ENCODE measurements around the gene GARS1.

Gene GARS1

DNA sequence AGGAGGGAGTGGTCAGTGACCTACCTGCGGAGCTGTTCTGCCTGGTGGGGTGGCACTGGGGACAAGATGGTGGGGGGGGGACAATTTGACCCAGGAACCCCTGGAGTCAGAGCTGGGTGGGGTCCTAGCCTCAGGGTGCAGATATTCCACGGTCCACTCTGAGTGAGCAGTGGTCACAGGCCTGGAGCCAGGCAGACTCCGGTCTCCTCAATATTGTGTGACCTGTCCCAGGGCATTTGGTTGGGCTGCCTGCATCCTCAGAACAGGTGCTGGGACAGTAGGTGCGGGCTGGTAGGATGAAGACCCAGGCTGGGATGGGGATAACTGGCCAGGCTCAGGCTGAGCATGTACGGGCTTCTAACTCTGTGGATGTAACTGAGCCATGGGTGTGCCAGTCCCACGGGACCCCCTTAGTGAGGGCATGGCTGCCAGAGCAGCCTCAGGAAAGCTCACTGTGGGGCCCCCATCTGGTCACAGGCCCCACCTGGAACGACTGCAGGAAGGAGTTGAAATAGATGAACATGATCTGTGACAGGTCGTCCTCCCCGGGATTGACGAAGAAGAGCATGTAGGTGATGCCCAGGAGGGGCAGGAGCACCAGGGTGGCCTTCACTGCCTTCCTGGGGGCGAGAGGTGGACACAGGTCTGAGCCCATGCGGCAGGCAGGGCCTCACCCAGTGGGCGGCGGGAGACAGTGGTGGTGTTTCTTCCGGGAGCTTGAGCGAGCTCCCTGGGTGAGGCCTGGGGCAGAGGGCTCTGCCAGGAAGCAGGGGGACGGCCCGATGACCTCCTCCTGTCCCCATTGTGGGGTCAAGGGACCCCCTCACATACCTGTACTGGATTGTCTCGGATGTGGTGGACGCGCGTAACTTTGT lies 60.7 kb downstream of the GARS1 start:
- DNase-seq (ENCODE audit: low read depth in 2 of 2), result no peak

DNA sequence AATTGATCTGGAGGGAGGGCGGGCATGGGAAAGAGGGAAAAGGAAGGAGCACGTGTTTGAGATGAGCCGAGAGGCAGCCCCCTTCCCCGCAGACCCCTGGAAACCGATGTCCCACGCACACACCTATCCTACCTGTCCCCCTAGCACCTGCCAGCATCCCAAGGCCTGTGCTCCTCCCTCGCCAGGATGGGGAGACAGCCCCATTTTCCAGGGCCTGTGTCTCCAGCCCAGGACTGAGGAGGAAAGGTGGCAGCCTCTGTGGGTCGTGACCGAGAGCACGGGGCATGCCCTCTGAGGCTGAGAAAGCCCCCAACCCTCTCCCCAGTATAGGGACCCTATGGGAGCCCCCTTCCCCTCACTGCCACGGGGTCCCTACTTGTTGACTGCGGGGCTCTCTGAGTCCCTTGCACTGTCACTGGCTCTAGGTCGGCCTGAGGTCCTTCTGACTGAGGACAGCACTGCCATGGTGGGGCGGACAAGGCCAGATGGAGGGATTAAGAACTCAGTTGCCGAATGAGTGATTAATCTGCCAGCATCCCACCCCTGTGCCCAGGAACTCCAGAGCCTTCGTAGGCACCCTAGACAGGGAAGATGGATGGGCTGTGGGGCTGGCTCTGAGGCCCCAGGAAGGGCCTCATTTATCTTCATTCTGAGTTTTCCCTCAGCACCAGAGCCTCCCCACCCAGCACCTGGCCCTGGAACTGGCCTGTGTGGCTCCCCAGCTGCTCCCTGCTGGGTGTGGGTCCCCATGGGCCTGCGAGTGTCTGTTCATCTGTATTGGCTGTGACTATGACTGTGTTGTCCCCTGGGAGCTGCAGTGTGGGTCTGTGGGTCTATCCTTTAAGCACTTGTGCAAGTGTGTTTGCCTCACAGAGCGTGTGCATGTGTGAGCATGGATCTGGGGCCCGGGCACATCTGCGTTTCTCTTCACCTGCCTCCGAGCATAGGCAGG lies 61.6 kb downstream of the GARS1 start:
- DNase-seq (ENCODE audit: low read depth in 2 of 2), result no peak

DNA sequence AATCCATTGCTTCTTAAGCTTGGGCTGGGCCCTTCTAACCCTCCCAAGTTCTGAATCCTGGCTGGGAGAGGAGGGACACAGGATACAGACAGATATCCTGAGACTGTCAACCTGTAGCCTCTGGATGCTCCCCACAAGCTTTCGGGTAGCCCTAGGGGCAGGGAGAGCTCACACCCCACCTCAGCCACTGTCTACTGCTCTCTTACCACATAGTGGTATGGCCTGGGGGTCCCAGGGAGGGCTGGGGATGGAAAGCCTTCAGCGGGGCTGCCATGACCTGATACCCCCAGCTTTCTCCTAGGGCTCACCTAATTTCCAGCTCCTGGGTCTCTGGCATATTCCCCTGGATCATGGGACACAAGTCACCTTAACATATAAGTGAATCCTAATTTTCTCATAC lies 62.5 kb downstream of the GARS1 start:
- DNase-seq (ENCODE audit: low read depth in 2 of 2), result no peak

DNA sequence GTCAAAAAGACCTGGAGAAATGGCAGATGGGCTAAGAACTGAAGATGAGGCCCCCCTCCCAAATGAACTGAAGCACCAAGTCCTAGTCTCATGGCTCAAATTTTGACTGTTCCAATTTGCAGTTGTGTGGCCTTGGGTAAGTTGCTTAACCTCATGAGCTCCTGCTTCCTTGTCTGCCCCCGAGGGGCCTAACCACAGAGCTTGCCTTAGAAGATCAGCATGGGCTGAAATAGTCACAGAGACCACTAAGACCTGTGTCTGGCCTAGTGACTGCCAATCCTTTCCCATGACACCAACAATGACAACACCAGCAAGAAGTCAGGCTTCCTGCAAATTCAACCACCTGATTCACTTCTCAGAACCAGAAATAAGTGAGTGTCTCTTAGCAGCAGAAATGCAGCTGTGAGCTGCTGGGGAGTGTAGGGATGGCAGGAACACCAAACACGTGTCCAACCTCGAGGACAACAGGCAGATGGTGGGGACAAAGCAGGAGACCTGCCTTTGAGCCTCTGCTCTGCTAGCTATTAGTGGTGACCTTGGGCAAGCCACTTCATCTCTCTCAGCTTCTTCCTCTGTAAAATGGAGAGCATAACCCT lies 63.9 kb downstream of the GARS1 start:
- DNase-seq (ENCODE audit: low read depth in 2 of 2), result no peak

DNA sequence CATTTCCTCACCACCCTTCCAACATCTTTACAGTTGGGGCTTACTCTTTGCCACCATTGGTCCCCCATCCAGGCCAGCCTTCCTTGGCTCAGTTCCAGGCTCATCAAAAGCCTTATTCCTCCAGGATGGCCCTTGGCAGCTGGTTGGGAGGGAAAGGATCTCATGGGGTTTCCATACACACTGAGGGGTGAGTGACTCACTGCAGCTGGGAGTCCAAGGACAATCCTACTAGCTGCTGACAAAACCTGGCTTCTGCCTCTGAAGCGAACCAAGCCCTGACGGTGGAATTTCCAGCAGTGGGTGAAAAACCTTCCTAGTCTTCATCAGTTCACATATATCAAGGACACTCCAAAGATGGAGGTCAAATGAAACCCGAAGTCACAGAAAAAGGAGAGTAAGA lies 64.6 kb downstream of the GARS1 start:
- no peak for DNase-seq (ENCODE audit: low read depth in 2 of 2)

DNA sequence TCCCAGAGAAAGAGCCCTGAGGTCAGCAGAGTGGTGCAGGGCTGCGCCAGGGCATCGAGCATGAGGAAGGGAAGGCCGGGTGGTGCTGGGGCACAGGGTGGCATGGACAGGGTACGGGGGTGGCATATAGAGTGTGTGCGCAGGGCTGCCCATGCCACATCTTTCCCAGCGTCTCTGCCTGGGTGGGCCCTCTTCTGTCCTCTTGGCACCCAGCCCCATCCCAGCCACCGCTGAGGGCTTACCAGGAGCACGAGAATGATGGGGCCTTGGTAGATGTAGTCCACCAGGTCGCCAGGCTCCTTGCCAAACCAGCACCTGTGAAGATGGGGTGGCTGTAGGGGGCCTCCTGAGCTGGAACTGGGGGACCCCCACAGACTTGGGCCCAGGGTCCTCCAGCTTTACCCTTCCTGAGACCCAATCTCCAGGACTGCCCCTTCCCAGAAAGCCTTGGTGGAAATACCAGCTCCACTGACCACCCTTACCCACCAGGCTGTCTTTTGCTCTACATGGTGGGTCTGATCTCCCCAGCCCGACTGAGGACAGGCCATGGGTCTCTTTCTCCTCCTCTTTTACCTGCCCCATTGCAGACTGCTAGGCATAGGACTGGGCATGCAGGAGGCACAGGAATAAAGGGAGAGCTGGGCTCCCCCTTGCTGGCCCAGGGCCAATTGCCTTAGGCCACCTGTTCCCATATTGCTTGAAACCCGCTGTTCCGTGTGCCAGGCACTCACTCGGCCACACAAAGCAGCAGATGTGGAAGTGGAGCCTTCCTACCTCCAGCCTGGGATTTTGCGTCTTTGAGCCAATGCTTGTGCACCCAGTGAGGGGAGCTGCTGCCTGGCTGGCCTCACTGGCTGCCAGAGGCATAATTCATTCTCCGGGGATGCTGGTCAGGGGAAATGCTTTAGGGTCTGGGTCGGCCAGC lies 65.9 kb downstream of the GARS1 start:
- DNase-seq (ENCODE audit: low read depth in 2 of 2), result no peak

DNA sequence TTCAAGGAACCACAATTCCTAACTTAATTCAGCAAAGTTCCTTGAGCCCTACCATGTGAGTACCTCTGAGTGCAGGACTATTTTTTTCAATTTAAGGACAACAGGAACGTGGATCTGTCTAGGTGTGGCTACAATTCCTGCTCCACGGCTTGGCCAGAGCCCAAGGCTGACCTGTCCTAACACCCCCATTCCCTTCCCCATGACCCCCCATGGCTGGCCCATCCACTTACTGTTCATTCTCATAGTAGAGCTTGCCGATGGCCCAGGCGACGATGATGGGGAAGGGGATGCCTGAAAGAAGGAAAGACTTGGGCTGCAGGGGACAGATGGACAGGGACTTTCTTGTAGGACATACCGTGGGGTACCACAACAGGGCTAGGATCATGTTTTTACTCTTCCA lies 67.2 kb downstream of the GARS1 start:
- DNase-seq (ENCODE audit: low read depth in 2 of 2), result no peak

DNA sequence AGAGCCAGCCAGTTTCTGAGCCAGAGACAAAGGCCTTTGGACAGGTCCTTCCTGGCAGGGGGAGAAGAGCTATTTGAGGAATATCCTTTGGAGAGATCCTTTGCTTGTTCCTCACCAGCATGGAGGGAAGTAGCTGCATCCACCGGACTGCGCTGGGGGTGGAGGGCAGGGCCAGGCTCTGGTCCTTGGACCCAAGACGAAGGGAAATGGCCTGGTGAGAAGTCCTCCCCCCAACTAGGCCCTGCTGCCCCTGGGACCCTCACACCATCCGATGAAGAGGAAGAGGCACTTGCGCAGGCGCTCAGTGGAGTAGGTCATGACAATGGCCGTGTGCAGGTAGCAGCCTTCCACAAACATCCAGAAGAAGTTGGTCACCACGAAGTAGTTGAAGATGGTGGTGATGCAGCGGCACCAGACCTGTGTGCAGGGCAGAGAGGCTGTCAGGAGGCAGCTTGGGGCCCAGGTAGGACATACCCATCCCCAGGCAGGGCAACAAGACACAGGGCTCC lies 67.8 kb downstream of the GARS1 start:
- DNase-seq (ENCODE audit: low read depth in 2 of 2), result no peak

DNA sequence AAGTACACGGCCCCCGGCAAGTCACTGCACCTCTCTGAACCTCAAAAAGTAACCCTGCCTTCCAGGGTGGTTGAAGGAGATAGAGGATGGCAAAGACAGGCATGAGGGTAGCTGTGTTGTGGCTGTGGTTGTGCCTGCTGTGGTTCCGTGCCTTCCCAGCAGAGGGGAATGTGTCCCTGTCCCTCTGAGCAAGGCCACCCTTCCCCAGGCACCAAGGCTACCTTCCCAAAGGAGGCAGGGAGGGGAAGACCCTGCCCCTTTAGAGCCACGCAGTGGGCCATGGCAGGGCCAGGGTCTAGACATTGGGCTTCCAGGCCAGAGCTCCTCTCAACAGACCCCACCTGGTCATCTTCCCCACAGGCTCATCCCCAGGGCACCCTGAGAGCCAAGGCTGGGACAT lies 68.7 kb downstream of the GARS1 start:
- DNase-seq (ENCODE audit: low read depth in 2 of 2), result no peak

DNA sequence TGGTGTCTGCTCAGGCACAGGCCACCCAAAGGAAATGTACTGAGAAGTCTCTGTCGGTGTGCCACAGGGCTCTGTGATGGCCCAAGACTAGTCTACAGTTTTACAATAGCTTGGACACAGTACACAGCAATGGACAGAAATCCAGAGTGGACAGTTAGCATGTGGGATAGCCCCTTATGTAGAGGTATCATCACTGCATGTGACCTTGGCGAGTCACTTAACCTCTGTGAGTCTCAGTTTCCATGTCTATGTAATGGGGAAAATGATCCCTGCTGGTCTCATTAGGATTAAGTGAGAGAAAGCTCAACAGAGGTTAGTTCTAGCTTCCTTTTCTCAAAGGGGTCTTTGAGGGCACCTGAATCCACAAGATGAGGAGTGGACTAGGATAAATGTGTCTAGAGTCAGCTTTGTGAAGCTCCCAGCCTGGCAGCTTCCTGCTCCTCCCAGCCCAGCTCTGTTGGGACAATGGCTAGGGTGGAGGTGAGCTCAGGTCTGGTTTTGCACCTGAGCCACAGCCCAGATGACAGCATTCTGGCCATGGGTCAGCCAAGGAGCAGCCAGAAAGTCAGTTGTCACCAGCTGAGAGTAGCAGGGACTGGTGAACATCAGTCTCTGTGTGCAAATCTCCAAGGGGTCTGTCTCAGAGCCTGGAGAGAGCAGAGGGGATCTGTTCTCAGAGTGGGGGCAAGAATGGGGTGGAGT lies 69.7 kb downstream of the GARS1 start:
- DNase-seq (ENCODE audit: low read depth in 2 of 2), result no peak

DNA sequence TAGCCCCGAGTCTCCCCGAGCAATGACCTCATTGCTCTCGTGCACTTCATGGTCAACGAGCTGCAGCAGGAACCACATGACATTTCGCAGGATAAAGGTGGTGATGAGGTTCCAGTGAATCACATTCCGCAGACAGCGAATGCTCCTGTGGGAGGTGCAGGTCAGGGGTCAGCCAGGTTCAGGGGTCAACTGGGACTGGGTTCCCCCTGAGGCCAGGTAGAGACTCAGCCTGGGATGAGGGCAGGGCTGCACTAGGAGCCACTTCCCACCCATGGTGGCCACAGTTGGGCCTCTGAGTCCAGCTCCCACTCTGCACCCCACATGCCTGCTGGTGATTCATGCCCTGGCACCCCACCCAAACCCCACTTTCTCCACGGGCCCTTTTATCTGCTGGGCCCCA lies 70.4 kb downstream of the GARS1 start:
- no peak for DNase-seq (ENCODE audit: low read depth in 2 of 2)

DNA sequence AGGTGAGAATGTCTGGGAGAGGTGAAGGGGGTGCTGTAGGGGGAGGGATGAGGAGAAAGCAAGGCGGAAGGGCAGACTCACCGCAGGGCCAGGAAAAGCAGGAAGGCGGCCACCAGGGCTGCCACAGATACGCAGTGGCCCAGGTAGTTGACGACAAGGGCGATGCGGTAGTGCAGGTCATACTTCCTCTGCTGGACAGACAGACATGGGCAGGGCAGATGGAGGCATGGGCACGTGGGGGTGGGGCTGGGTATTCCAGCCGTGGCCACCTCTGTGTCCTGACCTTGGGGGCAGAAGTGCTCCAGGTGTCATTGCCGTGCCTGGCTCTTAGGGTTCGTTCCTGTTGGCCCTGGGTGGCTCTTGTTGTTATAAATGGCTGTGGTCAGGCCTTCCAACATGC lies 70.8 kb downstream of the GARS1 start:
- no peak for DNase-seq (ENCODE audit: low read depth in 2 of 2)

DNA sequence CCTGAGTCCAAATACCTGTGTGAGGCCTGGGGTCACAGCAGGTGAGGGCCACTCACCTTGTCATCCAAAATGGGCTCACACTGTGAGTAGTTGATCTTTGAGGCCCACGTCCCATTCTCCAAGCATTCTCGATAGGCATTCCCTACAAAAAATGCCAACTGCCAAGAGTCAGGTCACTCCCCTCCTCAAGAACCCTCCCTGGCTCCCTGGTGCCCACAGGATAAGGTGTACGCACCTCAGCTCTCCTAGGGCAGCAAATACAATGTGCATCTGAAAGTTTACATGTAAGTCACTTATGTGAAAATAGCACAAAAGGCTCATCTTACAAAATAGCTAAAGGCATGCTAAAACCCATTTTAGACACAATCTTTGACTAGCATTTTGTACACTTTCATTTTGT lies 72.5 kb downstream of the GARS1 start:
- no peak for DNase-seq (ENCODE audit: low read depth in 2 of 2)

DNA sequence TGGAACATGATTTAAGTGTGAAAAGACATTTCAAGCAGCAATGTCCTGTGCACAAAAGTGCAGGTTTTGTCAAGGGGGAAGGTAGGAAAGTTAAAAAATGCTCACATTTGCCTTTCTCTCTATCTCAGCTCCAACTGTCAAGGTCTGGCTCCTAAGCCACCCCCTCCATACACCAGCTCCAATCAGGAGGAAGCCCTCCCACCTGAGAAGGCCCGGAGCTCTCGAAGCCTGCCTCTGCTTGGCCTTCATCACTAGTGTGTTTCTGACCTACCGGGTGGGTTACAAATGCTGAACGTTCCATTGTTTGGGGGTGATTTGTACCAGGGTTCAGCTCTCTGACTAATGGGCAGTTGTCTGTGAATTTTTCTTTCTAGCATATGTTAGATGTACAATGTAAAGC lies 73.4 kb downstream of the GARS1 start:
- DNase-seq (ENCODE audit: low read depth in 2 of 2), result no peak

DNA sequence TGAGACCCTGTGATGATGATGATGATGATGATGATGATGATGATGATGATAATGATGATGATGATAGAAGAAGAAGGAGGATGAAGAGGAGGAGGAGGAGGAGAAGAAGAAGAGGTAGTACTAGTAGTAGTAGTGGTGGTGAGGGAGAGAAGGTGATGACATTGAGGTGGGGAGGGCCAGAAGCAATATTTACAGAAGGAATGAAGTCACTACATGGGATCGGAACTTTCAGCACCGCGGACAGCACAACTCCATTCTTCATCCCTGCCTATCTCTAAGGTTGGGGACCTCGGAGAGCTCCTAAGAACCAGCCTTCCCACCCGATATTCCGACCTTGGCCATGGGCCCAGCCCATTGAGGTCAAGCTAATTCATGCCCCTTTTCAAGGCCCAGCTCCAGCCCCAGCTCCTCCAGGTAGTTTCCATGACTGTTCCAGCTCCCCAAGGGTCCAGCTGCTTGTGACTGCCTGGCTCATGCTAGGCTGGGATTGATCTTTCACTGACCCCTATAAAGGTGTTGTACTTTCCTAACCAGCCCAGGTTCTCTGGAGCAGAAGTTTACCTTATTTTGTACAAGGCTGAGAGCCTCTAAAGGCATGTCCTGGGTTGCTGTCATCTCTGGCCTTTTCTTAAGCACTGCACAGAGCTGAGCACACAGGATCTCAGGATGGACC lies 77.3 kb downstream of the GARS1 start:
- peak; percentile 24 for DNase-seq (ENCODE audit: low read depth in 2 of 2)

DNA sequence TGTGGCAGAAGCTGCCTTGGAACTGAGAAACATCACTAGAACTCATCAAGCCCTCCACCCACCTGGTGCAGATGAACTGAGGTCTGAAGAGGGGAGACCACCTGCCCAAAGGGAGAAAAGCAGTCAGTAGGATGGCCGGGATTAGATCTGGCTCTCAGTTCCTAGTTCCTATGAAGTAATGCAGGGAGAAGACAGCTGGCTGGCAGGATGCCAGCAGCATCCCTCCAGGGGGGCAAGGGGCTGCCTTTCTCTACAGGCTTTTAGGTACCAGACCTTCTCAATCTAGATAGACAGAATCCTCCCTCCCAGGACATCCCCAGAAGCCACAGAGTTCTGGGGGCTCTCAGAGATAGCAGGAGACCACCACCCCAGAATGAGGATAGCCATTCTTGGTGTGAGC lies 79.7 kb downstream of the GARS1 start:
- no peak for DNase-seq (ENCODE audit: low read depth in 2 of 2)

DNA sequence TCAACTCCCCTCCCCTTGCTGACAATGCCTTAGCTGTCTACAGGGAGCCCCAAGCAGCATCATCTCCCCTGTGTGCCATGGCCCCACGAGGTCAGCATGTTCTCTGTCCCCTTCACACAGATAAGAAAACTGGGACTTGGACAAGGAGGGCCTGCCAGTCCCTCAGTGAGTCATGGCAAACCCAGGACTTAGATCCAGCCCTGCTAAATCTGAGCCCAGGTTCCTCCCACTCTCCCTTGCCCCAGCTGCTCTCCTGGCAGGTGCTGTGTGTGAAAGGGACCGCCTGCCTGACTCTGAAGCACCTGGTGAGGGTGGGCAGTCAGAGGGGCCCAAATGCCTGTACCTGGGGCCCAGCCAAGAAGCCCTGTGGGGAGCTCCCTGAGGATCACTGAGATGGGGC lies 80.2 kb downstream of the GARS1 start:
- no peak for DNase-seq (ENCODE audit: low read depth in 2 of 2)

DNA sequence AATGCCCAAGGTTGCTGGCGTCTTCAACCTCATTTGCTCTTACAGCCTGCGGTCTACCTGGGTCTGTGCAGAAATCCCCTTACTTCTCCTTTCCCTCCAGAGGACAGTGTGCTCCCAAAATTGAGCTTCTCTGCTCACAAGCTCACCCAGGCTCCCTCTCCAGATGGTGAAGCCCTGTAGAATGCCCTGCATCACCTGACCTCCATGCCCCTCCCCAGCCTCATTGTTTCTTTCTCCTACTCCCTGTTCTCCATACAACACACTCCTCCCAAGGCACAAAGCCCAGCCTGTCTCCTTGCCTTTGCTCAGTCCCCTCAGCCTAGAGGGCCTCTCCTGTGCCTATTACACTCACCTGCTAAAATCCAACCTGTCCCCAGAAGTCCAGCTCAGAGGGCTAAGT lies 84.1 kb downstream of the GARS1 start:
- DNase-seq (ENCODE audit: low read depth in 2 of 2), result no peak

DNA sequence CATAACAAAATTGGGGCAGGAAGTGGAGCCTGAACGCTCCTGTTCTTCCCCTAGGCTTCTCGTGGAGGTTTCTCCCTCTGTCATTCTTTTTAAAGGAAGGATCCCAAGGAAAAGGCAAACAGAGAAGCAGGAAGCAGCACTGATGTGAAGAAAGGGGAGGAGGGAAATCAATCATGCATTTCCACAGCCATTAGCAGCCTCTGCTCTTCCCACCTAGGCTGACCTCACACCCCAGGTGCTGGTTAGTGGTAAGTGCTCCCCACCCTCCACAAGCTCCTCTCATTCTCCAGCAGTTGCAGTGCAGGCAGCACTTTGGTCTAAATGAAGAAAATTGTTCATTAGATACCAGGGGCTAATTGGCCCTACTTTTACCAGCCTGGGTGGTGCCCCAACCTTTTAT lies 85.0 kb downstream of the GARS1 start:
- no peak for DNase-seq (ENCODE audit: low read depth in 2 of 2)

DNA sequence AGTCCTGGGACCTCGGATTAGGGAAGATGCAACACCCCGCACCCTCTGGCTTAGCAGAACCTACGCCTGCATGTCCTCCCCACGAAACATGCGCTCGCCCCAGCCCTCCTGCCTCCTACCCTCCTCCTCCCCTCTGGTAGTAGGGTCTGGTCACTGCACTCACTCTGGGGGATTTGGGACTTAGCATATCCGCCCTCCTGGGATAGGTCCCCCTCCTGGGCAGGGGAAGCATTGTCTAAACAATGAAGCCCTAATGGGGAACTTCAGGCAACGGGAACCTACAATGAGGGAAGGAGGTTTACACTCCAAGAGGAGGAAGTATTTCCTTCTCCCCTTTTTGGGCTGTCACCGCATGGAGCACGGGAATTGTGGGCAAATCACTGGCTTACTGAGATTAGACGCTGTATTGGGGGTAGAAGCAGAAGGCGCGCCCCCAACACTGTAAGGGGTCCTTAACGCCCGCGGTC lies 86.7 kb downstream of the GARS1 start:
- no peak for DNase-seq (ENCODE audit: low read depth in 2 of 2)
